Uterus (tissue), 4 donors: ENCODE data around the gene LRGUK. TPM values are rescaled to one million over a fixed set of nuclear protein-coding genes. Genes with fewer than 3 reads are reported as not detected.

Experiments used
- DNase-seq, 2 donors: peaks; one replicate each; pipeline ENCODE4 v3.0.0-alpha.2; 2019 to 2020
- H3K27ac ChIP-seq, 2 donors: fragments of 200-600 bp; sonication (generic); 1 replicate in 1 of 2; 2 replicates in 1 of 2; pipeline ENCODE4 v1.5.1; 2016 to 2018
- H3K27me3 ChIP-seq, 2 donors: fragments of 200-600 bp; sonication (generic); one replicate each; pipeline ENCODE4 v1.5.1; 2018 to 2019; ENCODE audit warnings: control low read depth in 1 of 2
- H3K36me3 ChIP-seq, 2 donors: fragments of 200-600 bp; sonication (generic); one replicate each; pipeline ENCODE4 v1.5.1; 2019; ENCODE audit warnings: control low read depth in 1 of 2
- H3K4me1 ChIP-seq, 2 donors: fragments of 200-600 bp; sonication (generic); one replicate each; pipeline ENCODE4 v1.5.1; 2018 to 2019; ENCODE audit warnings: control low read depth in 1 of 2
- H3K4me3 ChIP-seq, 2 donors: fragments of 200-600 bp; sonication (generic); 1 replicate in 1 of 2; 2 replicates in 1 of 2; pipeline ENCODE4 v1.5.1; 2018 to 2019; ENCODE audit warnings: mild to moderate bottlenecking in 1 of 2
- H3K9me3 ChIP-seq, 2 donors: fragments of 200-600 bp; sonication (generic); one replicate each; pipeline ENCODE4 v1.5.1; 2019; ENCODE audit warnings: control low read depth in 1 of 2
- CTCF ChIP-seq, 4 experiments: fragments of 200-600 bp in 2 of 4; fragments of 450-650 bp in 2 of 4; sonication (generic) in 2 of 4; IDR thresholded peaks; one replicate each; pipeline ENCODE4 v1.5.1; 2016 to 2019; ENCODE audit warnings: antibody characterized with exemption in 4 of 4, mild to moderate bottlenecking in 2 of 4, moderate library complexity in 1 of 4
- POLR2A ChIP-seq, 2 donors: fragments of 450-650 bp; IDR thresholded peaks; one replicate each; pipeline ENCODE4 v1.6.1; 2016; ENCODE audit warnings: antibody characterized with exemption in 2 of 2, mild to moderate bottlenecking in 1 of 2, moderate library complexity in 1 of 2
- intact Hi-C: fragments of 100-400 bp; cut with DNase I; formaldehyde crosslinking; loops from one replicate; pipeline ENCODE4 v1.15.1; 2023; ENCODE audit warnings: low total_unique reads
- total RNA-seq, 4 donors: library from RNA; depleted of rRNA in 3 of 4; stranded (reverse); fragments of >200 nt in 3 of 4; gene quantifications; one replicate each; pipeline versions ENCODE4 v1.1.0 to v1.2.4, GENCODE V29; 2014 to 2023
- donor health status: DM: yes; HTN: yes; CAD: no.

Gene LRGUK
- total RNA-seq, 4 donors from 2014 or later: 0.91 to 3.8 (median 1.3) TPM; not detected in 1

GRCh38 chr7:134141868-134142264 lies 14.7 kb downstream of the LRGUK start:
- Histone ChIP-seq H3K27ac (no peak overlapping the region), H3K27me3 (no peaks in the 10 kb centered on the region), H3K36me3 (no peaks in the 10 kb centered on the region), H3K4me3 (no peak overlapping the region), H3K4me1 (no peaks in the 10 kb centered on the region), H3K9me3 (no peaks in the 10 kb centered on the region)
- intact Hi-C loops: no loop called here
- no peak for DNase-seq
- TF ChIP-seq POLR2A (IDR thresholded peaks at IDR 0.05) (no peak), CTCF (IDR thresholded peaks at IDR 0.05) (no peak)

GRCh38 chr7:134153493-134154136 lies 26.5 kb downstream of the LRGUK start:
- no peaks in the 10 kb centered on the region for H3K27me3 ChIP-seq
- H3K4me3 ChIP-seq: no peak overlapping the region
- no peaks in the 10 kb centered on the region for H3K9me3 ChIP-seq
- no peaks in the 10 kb centered on the region for H3K4me1 ChIP-seq
- no peak for DNase-seq
- H3K36me3 ChIP-seq: no peaks in the 10 kb centered on the region
- H3K27ac ChIP-seq: no peak overlapping the region
- intact Hi-C loops: no loop called here
- TF ChIP-seq CTCF (IDR thresholded peaks at IDR 0.05) (no peak), POLR2A (IDR thresholded peaks at IDR 0.05) (no peak)

- H3K4me3 ChIP-seq: no peak overlapping the region
- TF ChIP-seq POLR2A (IDR thresholded peaks at IDR 0.05) (no peak), CTCF (IDR thresholded peaks at IDR 0.05) (no peak)
- no peak overlapping the region for H3K27ac ChIP-seq
- DNase-seq: no peak
- intact Hi-C loops: no loop called here
- H3K4me1 ChIP-seq: no peaks in the 10 kb centered on the region
- no peaks in the 10 kb centered on the region for H3K36me3 ChIP-seq
- no peaks in the 10 kb centered on the region for H3K27me3 ChIP-seq
- H3K9me3 ChIP-seq: no peaks in the 10 kb centered on the region
Observed at GRCh38 chr7:134154581-134155130, 27.5 kb downstream of the LRGUK start.

GRCh38 chr7:134155206-134155605 lies 28.1 kb downstream of the LRGUK start:
- intact Hi-C loops: no loop called here
- DNase-seq: no peak
- no peaks in the 10 kb centered on the region for H3K4me1 ChIP-seq
- no peaks in the 10 kb centered on the region for H3K9me3 ChIP-seq
- no peak overlapping the region for H3K4me3 ChIP-seq
- H3K27me3 ChIP-seq: no peaks in the 10 kb centered on the region
- no peak for TF ChIP-seq POLR2A (IDR thresholded peaks at IDR 0.05)
- no peak for TF ChIP-seq CTCF (IDR thresholded peaks at IDR 0.05)
- H3K36me3 ChIP-seq: no peaks in the 10 kb centered on the region
- no peak overlapping the region for H3K27ac ChIP-seq

GRCh38 chr7:134155871-134156270 lies 28.7 kb downstream of the LRGUK start:
- Histone ChIP-seq H3K4me1 (no peaks in the 10 kb centered on the region), H3K4me3 (no peak overlapping the region), H3K36me3 (no peaks in the 10 kb centered on the region), H3K9me3 (no peaks in the 10 kb centered on the region), H3K27ac (no peak overlapping the region), H3K27me3 (no peaks in the 10 kb centered on the region)
- intact Hi-C loops: no loop called here
- no peak for DNase-seq
- TF ChIP-seq POLR2A (IDR thresholded peaks at IDR 0.05) (no peak), CTCF (IDR thresholded peaks at IDR 0.05) (no peak)
